Lung (tissue), 12 donors: ENCODE results near the gene DPYSL3. TPM values are rescaled to one million over a fixed set of nuclear protein-coding genes. Genes with fewer than 3 reads are reported as not detected.
A peak's percentile ranks its signal among the peaks of the same experiment; 100 is the strongest.

Source experiments
- ATAC-seq: fragments of 200-7000 bp; cut with Tn5 transposase; one replicate; pipeline ENCODE4 v1.9.1; 2020; ENCODE audit warnings: moderate number of reproducible peaks; ENCODE audit not compliant: insufficient read depth, low FRiP score
- DNase-seq, 3 donors: peaks; one replicate each; pipeline ENCODE4 v3.0.0-alpha.2; 2013 to 2017
- H3K27ac ChIP-seq, 2 donors: one replicate each; pipeline ENCODE4 v1.5.1; 2013; ENCODE audit warnings: mild to moderate bottlenecking in 2 of 2, moderate library complexity in 2 of 2, control low read depth in 1 of 2, inconsistent platforms in 1 of 2, low read depth in 1 of 2, low read length in 1 of 2
- H3K27me3 ChIP-seq, 3 donors: one replicate each; pipeline ENCODE4 v1.5.1; 2013; ENCODE audit warnings: low read length in 2 of 3; ENCODE audit not compliant: control insufficient read depth in 3 of 3, insufficient read depth in 3 of 3
- H3K36me3 ChIP-seq, 4 donors: one replicate each; pipeline ENCODE4 v1.5.1; 2013; ENCODE audit warnings: low read length in 4 of 4, mild to moderate bottlenecking in 1 of 4, moderate library complexity in 1 of 4; ENCODE audit not compliant: control insufficient read depth in 4 of 4, insufficient read depth in 4 of 4
- H3K4me1 ChIP-seq, 5 donors: one replicate each; pipeline ENCODE4 v1.5.1; 2013; ENCODE audit warnings: low read length in 5 of 5, mild to moderate bottlenecking in 2 of 5, moderate library complexity in 1 of 5; ENCODE audit not compliant: control insufficient read depth in 5 of 5, insufficient read depth in 5 of 5
- H3K4me3 ChIP-seq: one replicate; pipeline ENCODE4 v1.5.1; 2013; ENCODE audit warnings: mild to moderate bottlenecking, control low read depth, moderate library complexity
- H3K9ac ChIP-seq, 2 donors: one replicate each; pipeline ENCODE4 v1.5.1; 2013; ENCODE audit warnings: low read length in 2 of 2, control low read depth in 1 of 2; ENCODE audit not compliant: insufficient read depth in 1 of 2
- H3K9me3 ChIP-seq, 4 donors: one replicate each; pipeline ENCODE4 v1.5.1; 2013; ENCODE audit warnings: low read length in 3 of 4, mild to moderate bottlenecking in 1 of 4, moderate library complexity in 1 of 4; ENCODE audit not compliant: control insufficient read depth in 4 of 4, insufficient read depth in 3 of 4
- WGBS, 2 donors: extraction: QIAGEN DNeasy Blood & Tissue Kit; methylation state at CpG; one replicate each; pipeline ENCODE4 v1.1.7; 2013; 5-methylcytosine and 5-hydroxymethylcytosine counted together
- polyA plus RNA-seq, 2 donors: library from polyadenylated mRNA; stranded (reverse); fragments of 200-250 nt; gene quantifications; one replicate each; pipeline ENCODE4 v1.2.1, GENCODE V29; 2013
- total RNA-seq, 2 donors: library from RNA; depleted of rRNA in 1 of 2; stranded (reverse); fragments of >200 nt in 1 of 2; gene quantifications; one replicate each; pipeline ENCODE4 v1.2.1, GENCODE V29; 2014 to 2021
- TF ChIP-seq, protein P1 (sequence below): IDR thresholded peaks from 2 replicates; pipeline ENCODE4 v1.5.1; 2012; ENCODE audit warnings: mild to moderate bottlenecking; ENCODE audit errors: control extremely low read depth, extremely low read depth
- donor health status: control.
- donor health status: control.
- donor health status: Bipolar disorder and iron deficiency.
- donor health status: healthy.
- donor health status: DM: yes; HTN: yes; CAD: no.

Gene DPYSL3
- total and polyA plus RNA-seq, 4 donors = 13.8 to 112 (median 43.7) TPM

GRCh38 chr5:147508711-147509040 lies 1.2 kb downstream of the DPYSL3 start:
- Histone ChIP-seq H3K27me3 (peaks cover 0 to 28% (median 16%) of the 10 kb centered on the region in 3 donors), H3K9me3 (no peaks in the 10 kb centered on the region), H3K9ac (peak overlapping the region; percentile 7 to 68), H3K36me3 (no peaks in the 10 kb centered on the region), H3K27ac (peak overlapping the region in 1 of 2 donors; percentile 87), H3K4me3 (peak overlapping the region; percentile 57), H3K4me1 (peaks cover 3 to 31% (median 5%) of the 10 kb centered on the region in 5 donors)
- TF ChIP-seq, protein P1, sequence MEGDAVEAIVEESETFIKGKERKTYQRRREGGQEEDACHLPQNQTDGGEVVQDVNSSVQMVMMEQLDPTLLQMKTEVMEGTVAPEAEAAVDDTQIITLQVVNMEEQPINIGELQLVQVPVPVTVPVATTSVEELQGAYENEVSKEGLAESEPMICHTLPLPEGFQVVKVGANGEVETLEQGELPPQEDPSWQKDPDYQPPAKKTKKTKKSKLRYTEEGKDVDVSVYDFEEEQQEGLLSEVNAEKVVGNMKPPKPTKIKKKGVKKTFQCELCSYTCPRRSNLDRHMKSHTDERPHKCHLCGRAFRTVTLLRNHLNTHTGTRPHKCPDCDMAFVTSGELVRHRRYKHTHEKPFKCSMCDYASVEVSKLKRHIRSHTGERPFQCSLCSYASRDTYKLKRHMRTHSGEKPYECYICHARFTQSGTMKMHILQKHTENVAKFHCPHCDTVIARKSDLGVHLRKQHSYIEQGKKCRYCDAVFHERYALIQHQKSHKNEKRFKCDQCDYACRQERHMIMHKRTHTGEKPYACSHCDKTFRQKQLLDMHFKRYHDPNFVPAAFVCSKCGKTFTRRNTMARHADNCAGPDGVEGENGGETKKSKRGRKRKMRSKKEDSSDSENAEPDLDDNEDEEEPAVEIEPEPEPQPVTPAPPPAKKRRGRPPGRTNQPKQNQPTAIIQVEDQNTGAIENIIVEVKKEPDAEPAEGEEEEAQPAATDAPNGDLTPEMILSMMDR = no peak
- peak in 1 of 3 donors; percentile 21 for DNase-seq
- 30 to 52% methylated on average over 7 of the region's 7 CpGs for WGBS, 2 donors
- no peak for ATAC-seq

GRCh38 chr5:147507480-147508126 lies 2.3 kb downstream of the DPYSL3 start:
- WGBS, 2 donors = 59 to 72% methylated on average over 7 of the region's 7 CpGs
- TF ChIP-seq, protein P1 = no peak
- Histone ChIP-seq H3K27ac (peak overlapping the region in 1 of 2 donors; percentile 55), H3K4me3 (no peak overlapping the region), H3K9me3 (no peaks in the 10 kb centered on the region), H3K27me3 (peaks cover 0 to 28% (median 16%) of the 10 kb centered on the region in 3 donors), H3K36me3 (no peaks in the 10 kb centered on the region), H3K9ac (peak overlapping the region in 1 of 2 donors; percentile 34), H3K4me1 (peaks cover 4 to 35% (median 5%) of the 10 kb centered on the region in 5 donors)
- ATAC-seq (no peak), DNase-seq (peak in 1 of 3 donors; percentile 22)

DNA sequence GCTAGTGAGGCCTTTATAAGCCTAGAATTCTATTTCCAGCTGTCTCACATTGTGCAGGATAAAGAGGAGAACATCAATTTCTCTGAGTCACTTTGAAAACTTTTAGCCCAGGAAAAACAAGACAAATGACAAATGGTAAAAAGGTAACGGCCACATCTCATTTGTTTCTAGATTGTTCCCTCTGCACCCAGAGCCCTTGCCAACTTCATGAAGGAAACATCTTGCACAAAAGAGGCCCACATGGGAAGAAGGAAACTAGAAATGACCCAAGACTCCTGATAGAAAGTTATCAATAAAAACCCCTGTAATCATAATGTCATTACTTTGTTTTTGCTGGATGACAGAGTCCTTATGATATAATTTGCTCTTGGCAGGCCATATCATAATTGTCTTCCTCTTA lies 5.3 kb downstream of the DPYSL3 start:
- no peaks in the 10 kb centered on the region for H3K9me3 ChIP-seq
- TF ChIP-seq, protein P1 = no peak
- peak in 1 of 3 donors; percentile 37 for DNase-seq
- peaks cover 0 to 14% (median 2%) of the 10 kb centered on the region in 3 donors for H3K27me3 ChIP-seq
- no peaks in the 10 kb centered on the region for H3K36me3 ChIP-seq
- WGBS, 2 donors = 64 to 71% methylated on average over 1 of the region's 1 CpG
- H3K4me3 ChIP-seq = no peak overlapping the region
- no peak overlapping the region for H3K9ac ChIP-seq
- peak overlapping the region in 1 of 2 donors; percentile 70 for H3K27ac ChIP-seq
- peaks cover 0 to 31% (median 5%) of the 10 kb centered on the region in 5 donors for H3K4me1 ChIP-seq
- ATAC-seq = no peak
